RWPE1 (cell line): ENCODE data around the gene SLIT3.

Experiments
- CTCF ChIA-PET: fragments of 350-600 bp; sonication (Branson Sonifier 250); formaldehyde crosslinking; extraction: SDS; loops from one replicate; lab custom pipeline; 2021; lab: Yijun Ruan, JAX
- POLR2A ChIA-PET: fragments of 400-600 bp; formaldehyde crosslinking; extraction: SDS; loops from one replicate; lab custom pipeline; 2020; ENCODE audit warnings: antibody characterized with exemption; ENCODE audit not compliant: low non-redundant PET; lab: Yijun Ruan, JAX
- DNase-seq: peaks from one replicate; pipeline ENCODE4 v3.0.0; 2012; ENCODE audit warnings: low spot score
- H3K27ac ChIP-seq: fragments of 450-650 bp; 2 replicates; pipeline ENCODE4 v1.5.1; 2017
- TF ChIP-seq, protein P1 (sequence below): fragments of 450-650 bp; conservative IDR thresholded peaks from 2 replicates; pipeline ENCODE4 v1.5.1; 2017; ENCODE audit warnings: low read depth, mild to moderate bottlenecking

SLIT3 gene

DNA sequence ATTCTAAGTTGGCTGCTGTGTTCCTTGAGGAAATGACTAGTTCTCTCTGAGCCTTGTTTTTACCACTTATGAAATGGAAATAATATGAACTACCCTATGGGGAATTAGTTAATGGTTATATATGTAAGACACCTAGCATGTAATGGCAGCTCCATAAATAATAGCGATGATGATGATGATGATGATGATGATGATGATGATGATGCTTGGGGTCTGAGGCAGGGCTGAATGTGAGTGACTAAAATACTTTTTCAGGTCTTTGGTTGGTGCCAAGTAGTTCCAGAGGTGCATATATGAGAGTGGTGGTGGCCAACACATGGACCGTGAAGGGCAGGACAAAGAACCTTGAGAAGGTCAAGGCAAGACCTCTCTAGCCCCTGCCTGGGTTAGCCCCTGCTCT, 598.4 kb downstream of the SLIT3 start:
- CTCF ChIA-PET = no interaction called here
- no peak overlapping the region for H3K27ac ChIP-seq
- no peak for DNase-seq
- TF ChIP-seq, protein P1, sequence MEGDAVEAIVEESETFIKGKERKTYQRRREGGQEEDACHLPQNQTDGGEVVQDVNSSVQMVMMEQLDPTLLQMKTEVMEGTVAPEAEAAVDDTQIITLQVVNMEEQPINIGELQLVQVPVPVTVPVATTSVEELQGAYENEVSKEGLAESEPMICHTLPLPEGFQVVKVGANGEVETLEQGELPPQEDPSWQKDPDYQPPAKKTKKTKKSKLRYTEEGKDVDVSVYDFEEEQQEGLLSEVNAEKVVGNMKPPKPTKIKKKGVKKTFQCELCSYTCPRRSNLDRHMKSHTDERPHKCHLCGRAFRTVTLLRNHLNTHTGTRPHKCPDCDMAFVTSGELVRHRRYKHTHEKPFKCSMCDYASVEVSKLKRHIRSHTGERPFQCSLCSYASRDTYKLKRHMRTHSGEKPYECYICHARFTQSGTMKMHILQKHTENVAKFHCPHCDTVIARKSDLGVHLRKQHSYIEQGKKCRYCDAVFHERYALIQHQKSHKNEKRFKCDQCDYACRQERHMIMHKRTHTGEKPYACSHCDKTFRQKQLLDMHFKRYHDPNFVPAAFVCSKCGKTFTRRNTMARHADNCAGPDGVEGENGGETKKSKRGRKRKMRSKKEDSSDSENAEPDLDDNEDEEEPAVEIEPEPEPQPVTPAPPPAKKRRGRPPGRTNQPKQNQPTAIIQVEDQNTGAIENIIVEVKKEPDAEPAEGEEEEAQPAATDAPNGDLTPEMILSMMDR = no peak
- POLR2A ChIA-PET = no interaction called here

DNA sequence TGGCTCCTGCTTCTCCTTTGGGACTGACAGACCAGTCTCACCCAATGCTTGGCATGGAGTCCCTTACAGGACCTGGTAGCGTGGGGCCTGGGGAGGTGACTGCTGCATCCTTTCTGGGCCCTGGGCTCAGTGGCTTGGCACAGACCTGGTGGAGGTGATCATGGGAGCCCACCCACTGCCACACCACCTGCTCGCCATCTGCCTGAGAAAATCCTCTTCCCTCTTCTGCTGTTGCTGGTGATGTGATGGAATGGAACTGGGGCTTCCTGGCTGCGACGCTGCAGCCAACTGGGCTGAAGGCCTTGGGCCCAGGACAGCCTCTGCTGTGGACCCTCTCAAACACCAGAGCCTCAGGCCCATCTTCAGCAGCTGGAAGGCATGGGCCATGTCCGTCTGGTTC, 599.3 kb downstream of the SLIT3 start:
- TF ChIP-seq, protein P1 = no peak
- no peak overlapping the region for H3K27ac ChIP-seq
- ChIA-PET POLR2A (no interaction called here), CTCF (no interaction called here)
- no peak for DNase-seq

GRCh38 chr5:168699002-168699401, 601.9 kb downstream of the SLIT3 start:
- TF ChIP-seq, protein P1 = no peak
- POLR2A ChIA-PET = no interaction called here
- H3K27ac ChIP-seq = no peak overlapping the region
- DNase-seq = no peak
- CTCF ChIA-PET = no interaction called here

DNA sequence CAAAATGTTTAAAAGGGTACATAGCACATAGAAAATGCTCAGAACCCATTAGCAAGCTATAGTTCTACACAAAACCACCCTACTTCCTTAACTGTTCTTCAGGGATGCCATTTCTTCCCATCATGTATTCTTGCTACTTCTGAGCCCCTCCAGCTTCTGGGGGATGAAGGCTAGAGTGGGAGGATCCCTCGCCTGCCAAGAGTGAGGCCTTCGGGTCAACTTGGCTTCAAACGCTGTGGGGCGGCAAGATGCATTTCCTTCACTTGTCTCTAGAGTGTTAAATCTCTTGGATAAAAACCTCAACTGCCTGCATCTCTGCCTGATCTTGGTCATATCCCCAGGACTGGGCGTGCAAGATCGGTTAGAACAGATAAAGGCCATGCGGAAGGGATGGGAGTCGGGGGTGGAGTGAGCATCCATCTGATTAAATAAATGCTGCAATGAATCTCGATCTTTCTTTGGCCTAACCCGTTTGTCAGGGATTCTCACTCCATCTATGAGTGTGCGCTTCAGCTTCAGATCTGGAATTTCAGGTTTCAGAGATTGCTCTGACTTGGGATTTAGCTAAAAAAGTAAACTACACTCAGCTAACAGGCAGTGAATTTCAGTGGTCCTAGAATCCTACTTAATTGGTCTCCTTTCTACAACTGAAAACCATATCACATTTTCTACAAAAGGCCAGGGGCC, 603.8 kb downstream of the SLIT3 start:
- TF ChIP-seq, protein P1 = no peak
- no peak overlapping the region for H3K27ac ChIP-seq
- DNase-seq = no peak
- CTCF ChIA-PET = interaction anchor here (0.6 to 1.4 kb wide), 3 partner anchors 9 to 1415 kb away, joined by 3 to 4 read pairs (median 3); no protein-coding TSS in a partner anchor
- POLR2A ChIA-PET = no interaction called here

DNA sequence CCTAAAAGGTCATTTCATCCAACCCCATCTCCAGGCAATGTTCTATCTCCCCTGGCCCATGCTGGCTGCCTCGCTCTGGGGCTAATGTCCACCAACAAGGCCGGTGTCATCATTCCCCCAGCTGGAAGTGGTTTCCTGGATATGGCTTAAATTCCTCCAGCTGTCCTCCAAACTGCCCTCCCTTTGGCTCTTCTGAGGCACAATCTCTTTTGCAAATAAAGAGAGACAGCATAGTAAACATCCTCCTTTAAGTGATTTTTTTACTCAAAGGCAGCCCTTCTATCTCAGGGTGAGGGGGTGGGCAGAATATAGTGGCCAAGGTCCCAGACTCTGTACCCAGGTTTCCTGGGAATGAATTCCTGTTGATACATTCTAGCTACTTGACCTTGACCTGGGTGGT, 604.3 kb downstream of the SLIT3 start:
- TF ChIP-seq, protein P1 = no peak
- no peak overlapping the region for H3K27ac ChIP-seq
- CTCF ChIA-PET = interaction anchor here (0.6 to 1.4 kb wide), 3 partner anchors 9 to 1415 kb away, joined by 3 to 4 read pairs (median 3); no protein-coding TSS in a partner anchor
- POLR2A ChIA-PET = no interaction called here
- no peak for DNase-seq

- ChIA-PET POLR2A (no interaction called here), CTCF (interaction anchor here (0.6 kb wide), 2 partner anchors 62 to 1449 kb away, joined by 3 to 8 read pairs; no protein-coding TSS in a partner anchor)
- TF ChIP-seq, protein P1 = no peak
- no peak overlapping the region for H3K27ac ChIP-seq
- no peak for DNase-seq
These were observed 605.6 kb downstream of the SLIT3 start for GRCh38 chr5:168695301-168695835.
